ENCODE results near the gene JMJD8. TPM values are rescaled to one million over a fixed set of nuclear protein-coding genes. Genes with fewer than 3 reads are reported as not detected.
"Not testable (repeated sequence)": the region's sequence is repeated elsewhere in the genome, so short reads cannot be mapped to it uniquely, and the experiment has no call there.

The JMJD8 gene
- total RNA-seq, 1 donor from 2014 or later: 47.0 TPM

GRCh38 chr16:715477-716199 is 31.5 kb upstream of the JMJD8 start:
- POLR2A ChIA-PET: interaction anchor here (0.7 to 2.8 kb wide), 10 partner anchors 9 to 365 kb away, joined by 3 to 8 read pairs (median 4); partner anchors contain the start of genes CHTF18, CIAO3, RPUSD1 and WDR24
- Mint-ChIP-seq H3K27ac (no peak overlapping the region), H3K36me3 (ENCODE audit: low read depth) (no peaks in the 10 kb centered on the region)

GRCh38 chr16:714558-715476 is 30.7 kb upstream of the JMJD8 start, which contains the start of gene METRN:
Gene METRN, plus strand, starts transcription at chr16:715118. Its CDS starts 172 bp downstream, at chr16:715290.
- H3K4me3 Mint-ChIP-seq: peak within 1 kb of the TSS; percentile 68
- ATAC-seq (ENCODE audit: low read depth): peak; percentile 91
- ChIA-PET POLR2A (interaction anchor here (1.0 to 2.8 kb wide), 5 partner anchors 10 to 73 kb away, joined by 3 to 8 read pairs (median 5); partner anchors contain the start of genes CHTF18 and RPUSD1), CTCF (interaction anchor here (0.6 to 1.5 kb wide), 4 partner anchors 13 to 74 kb away, joined by 3 to 6 read pairs (median 4); partner anchors contain the start of genes CHTF18, CIAO3 and RPUSD1)
- H3K27ac Mint-ChIP-seq: no peak within 1 kb of the TSS
- peak; percentile 89 for DNase-seq
- peaks cover 7% of the 10 kb centered on the region for H3K27me3 Mint-ChIP-seq
- no peaks in the 10 kb centered on the region for H3K36me3 Mint-ChIP-seq (ENCODE audit: low read depth)
- TF ChIP-seq CTCF (IDR thresholded peaks at IDR 0.05): no peak
- H3K9me3 Mint-ChIP-seq: no peaks in the 10 kb centered on the region
- intact Hi-C loops (cut with micrococcal nuclease): loop anchor here (1.0 to 5.0 kb wide), 3 partner anchors 48 to 162 kb away; partner anchors contain the start of genes CHTF18 and RPUSD1
- peaks cover 16% of the 10 kb centered on the region for H3K4me1 Mint-ChIP-seq

More at GRCh38 chr16:715477-716199, 31.5 kb upstream of the JMJD8 start:
- Mint-ChIP-seq H3K27me3 (peaks cover 7% of the 10 kb centered on the region), H3K9me3 (no peaks in the 10 kb centered on the region), H3K4me1 (peaks cover 22% of the 10 kb centered on the region), H3K4me3 (peak overlapping the region; percentile 68)
- peak; percentile 7 for ATAC-seq (ENCODE audit: low read depth)
- CTCF ChIA-PET: interaction anchor here (0.6 to 1.2 kb wide), 4 partner anchors 12 to 73 kb away, joined by 3 to 4 read pairs (median 3); partner anchors contain the start of genes CHTF18, CIAO3 and RPUSD1
- no peak for TF ChIP-seq CTCF (IDR thresholded peaks at IDR 0.05)
- intact Hi-C loops (cut with micrococcal nuclease): loop anchor here (1.0 kb wide), 1 partner anchor 48 kb away; no protein-coding TSS in a partner anchor
- DNase-seq: peak; percentile 42

- TF ChIP-seq CTCF (IDR thresholded peaks at IDR 0.05): no peak
- H3K27me3 Mint-ChIP-seq: peaks cover 10% of the 10 kb centered on the region
- intact Hi-C loops (cut with micrococcal nuclease): loop anchor here (1.0 to 5.0 kb wide), 2 partner anchors 74 to 163 kb away; partner anchors contain the start of genes CHTF18 and RPUSD1
- H3K4me3 Mint-ChIP-seq: peak overlapping the region; percentile 36
- no peak overlapping the region for H3K27ac Mint-ChIP-seq
- CTCF ChIA-PET: interaction anchor here (1.5 to 2.6 kb wide), 2 partner anchors 71 to 388 kb away, joined by 6 to 13 read pairs; no protein-coding TSS in a partner anchor
- DNase-seq: no peak
- no peak for ATAC-seq (ENCODE audit: low read depth)
- no peaks in the 10 kb centered on the region for H3K36me3 Mint-ChIP-seq (ENCODE audit: low read depth)
- peaks cover 11% of the 10 kb centered on the region for H3K4me1 Mint-ChIP-seq
- H3K9me3 Mint-ChIP-seq: no peaks in the 10 kb centered on the region
- POLR2A ChIA-PET: interaction anchor here (1.3 kb wide), 1 partner anchor 14 kb away, joined by 5 read pairs; no protein-coding TSS in a partner anchor
Observed at GRCh38 chr16:714079-714478, 29.9 kb upstream of the JMJD8 start.

GRCh38 chr16:712740-713250 is 28.7 kb upstream of the JMJD8 start:
- POLR2A ChIA-PET; H3K36me3 Mint-ChIP-seq (ENCODE audit: low read depth); DNase-seq; ATAC-seq (ENCODE audit: low read depth); H3K4me3 Mint-ChIP-seq; H3K9me3 Mint-ChIP-seq; H3K27ac Mint-ChIP-seq: not testable (repeated sequence)
- peaks cover 21% of the 10 kb centered on the region for H3K27me3 Mint-ChIP-seq
- CTCF ChIA-PET: interaction anchor here (0.9 to 2.6 kb wide), 12 partner anchors 8 to 389 kb away, joined by 3 to 22 read pairs (median 4); partner anchors contain the start of genes ANTKMT, CCDC78, CHTF18 and CIAO3
- intact Hi-C loops (cut with micrococcal nuclease): loop anchor here (5.0 kb wide), 1 partner anchor 165 kb away; no protein-coding TSS in a partner anchor
- H3K4me1 Mint-ChIP-seq: peaks cover 10% of the 10 kb centered on the region

Data from activated B cell treated with CpG ODN at 0.5 μM for 24 hours (primary cell).